Lung (tissue), 12 donors: Measurements from ENCODE around the gene LSR. TPM values are rescaled to one million over a fixed set of nuclear protein-coding genes. Genes with fewer than 3 reads are reported as not detected.
A peak's percentile ranks its signal among the peaks of the same experiment; 100 is the strongest.

Experiments
- ATAC-seq: fragments of 200-7000 bp; cut with Tn5 transposase; one replicate; pipeline ENCODE4 v1.9.1; 2020; ENCODE audit warnings: moderate number of reproducible peaks; ENCODE audit not compliant: insufficient read depth, low FRiP score
- DNase-seq, 3 donors: peaks; one replicate each; pipeline ENCODE4 v3.0.0-alpha.2; 2013 to 2017
- H3K27ac ChIP-seq, 2 donors: one replicate each; pipeline ENCODE4 v1.5.1; 2013; ENCODE audit warnings: mild to moderate bottlenecking in 2 of 2, moderate library complexity in 2 of 2, control low read depth in 1 of 2, inconsistent platforms in 1 of 2, low read depth in 1 of 2, low read length in 1 of 2
- H3K27me3 ChIP-seq, 3 donors: one replicate each; pipeline ENCODE4 v1.5.1; 2013; ENCODE audit warnings: low read length in 2 of 3; ENCODE audit not compliant: control insufficient read depth in 3 of 3, insufficient read depth in 3 of 3
- H3K36me3 ChIP-seq, 4 donors: one replicate each; pipeline ENCODE4 v1.5.1; 2013; ENCODE audit warnings: low read length in 4 of 4, mild to moderate bottlenecking in 1 of 4, moderate library complexity in 1 of 4; ENCODE audit not compliant: control insufficient read depth in 4 of 4, insufficient read depth in 4 of 4
- H3K4me1 ChIP-seq, 5 donors: one replicate each; pipeline ENCODE4 v1.5.1; 2013; ENCODE audit warnings: low read length in 5 of 5, mild to moderate bottlenecking in 2 of 5, moderate library complexity in 1 of 5; ENCODE audit not compliant: control insufficient read depth in 5 of 5, insufficient read depth in 5 of 5
- H3K4me3 ChIP-seq: one replicate; pipeline ENCODE4 v1.5.1; 2013; ENCODE audit warnings: mild to moderate bottlenecking, control low read depth, moderate library complexity
- H3K9ac ChIP-seq, 2 donors: one replicate each; pipeline ENCODE4 v1.5.1; 2013; ENCODE audit warnings: low read length in 2 of 2, control low read depth in 1 of 2; ENCODE audit not compliant: insufficient read depth in 1 of 2
- H3K9me3 ChIP-seq, 4 donors: one replicate each; pipeline ENCODE4 v1.5.1; 2013; ENCODE audit warnings: low read length in 3 of 4, mild to moderate bottlenecking in 1 of 4, moderate library complexity in 1 of 4; ENCODE audit not compliant: control insufficient read depth in 4 of 4, insufficient read depth in 3 of 4
- WGBS, 2 donors: extraction: QIAGEN DNeasy Blood & Tissue Kit; methylation state at CpG; one replicate each; pipeline ENCODE4 v1.1.7; 2013; 5-methylcytosine and 5-hydroxymethylcytosine counted together
- polyA plus RNA-seq, 2 donors: library from polyadenylated mRNA; stranded (reverse); fragments of 200-250 nt; gene quantifications; one replicate each; pipeline ENCODE4 v1.2.1, GENCODE V29; 2013
- total RNA-seq, 2 donors: library from RNA; depleted of rRNA in 1 of 2; stranded (reverse); fragments of >200 nt in 1 of 2; gene quantifications; one replicate each; pipeline ENCODE4 v1.2.1, GENCODE V29; 2014 to 2021
- TF ChIP-seq, protein P1 (sequence below): IDR thresholded peaks from 2 replicates; pipeline ENCODE4 v1.5.1; 2012; ENCODE audit warnings: mild to moderate bottlenecking; ENCODE audit errors: control extremely low read depth, extremely low read depth
- donor health status: control.
- donor health status: control.
- donor health status: Bipolar disorder and iron deficiency.
- donor health status: healthy.
- donor health status: DM: yes; HTN: yes; CAD: no.

Gene LSR
- total and polyA plus RNA-seq, 4 donors = 30.8 to 82.0 (median 68.7) TPM

DNA sequence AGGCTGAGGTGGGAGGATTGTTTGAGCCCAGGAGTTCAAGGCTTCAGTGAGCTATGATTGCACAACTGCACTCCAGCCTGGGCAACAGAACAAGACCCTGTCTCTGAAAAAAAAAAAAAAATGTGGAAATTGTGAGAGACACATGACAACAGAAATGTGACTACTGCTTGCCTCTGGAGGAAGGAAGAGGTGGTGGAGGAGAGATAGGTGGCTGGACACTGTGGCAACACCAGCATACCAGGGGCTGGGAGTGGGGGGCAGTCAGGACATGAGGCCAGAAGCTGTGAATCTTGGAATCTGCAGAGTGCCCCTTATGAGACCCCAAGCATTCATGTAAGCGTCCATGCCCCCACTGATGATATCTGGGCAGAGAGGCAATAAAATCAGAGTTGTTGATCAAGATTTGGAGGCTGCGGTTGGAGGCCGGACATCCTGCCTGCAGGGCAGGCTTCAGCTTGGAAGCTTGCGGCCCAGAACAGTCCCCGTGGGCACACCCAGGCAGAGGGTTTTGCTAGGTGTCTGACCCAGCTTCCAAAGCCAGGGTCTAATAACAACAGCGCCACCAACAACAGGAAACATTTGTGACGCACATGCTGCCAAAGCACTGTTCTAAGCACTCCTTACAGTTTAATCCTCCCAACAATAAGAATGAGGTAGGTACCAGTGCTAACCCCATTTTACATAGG is 37.1 kb upstream of the LSR start:
- peaks cover 0 to 2% (median 0%) of the 10 kb centered on the region in 4 donors for H3K9me3 ChIP-seq
- H3K9ac ChIP-seq = no peak overlapping the region
- no peaks in the 10 kb centered on the region for H3K36me3 ChIP-seq
- H3K27me3 ChIP-seq = no peaks in the 10 kb centered on the region
- TF ChIP-seq, protein P1, sequence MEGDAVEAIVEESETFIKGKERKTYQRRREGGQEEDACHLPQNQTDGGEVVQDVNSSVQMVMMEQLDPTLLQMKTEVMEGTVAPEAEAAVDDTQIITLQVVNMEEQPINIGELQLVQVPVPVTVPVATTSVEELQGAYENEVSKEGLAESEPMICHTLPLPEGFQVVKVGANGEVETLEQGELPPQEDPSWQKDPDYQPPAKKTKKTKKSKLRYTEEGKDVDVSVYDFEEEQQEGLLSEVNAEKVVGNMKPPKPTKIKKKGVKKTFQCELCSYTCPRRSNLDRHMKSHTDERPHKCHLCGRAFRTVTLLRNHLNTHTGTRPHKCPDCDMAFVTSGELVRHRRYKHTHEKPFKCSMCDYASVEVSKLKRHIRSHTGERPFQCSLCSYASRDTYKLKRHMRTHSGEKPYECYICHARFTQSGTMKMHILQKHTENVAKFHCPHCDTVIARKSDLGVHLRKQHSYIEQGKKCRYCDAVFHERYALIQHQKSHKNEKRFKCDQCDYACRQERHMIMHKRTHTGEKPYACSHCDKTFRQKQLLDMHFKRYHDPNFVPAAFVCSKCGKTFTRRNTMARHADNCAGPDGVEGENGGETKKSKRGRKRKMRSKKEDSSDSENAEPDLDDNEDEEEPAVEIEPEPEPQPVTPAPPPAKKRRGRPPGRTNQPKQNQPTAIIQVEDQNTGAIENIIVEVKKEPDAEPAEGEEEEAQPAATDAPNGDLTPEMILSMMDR = no peak
- peaks cover 0 to 12% (median 3%) of the 10 kb centered on the region in 5 donors for H3K4me1 ChIP-seq
- WGBS, 2 donors = 19 to 44% methylated on average over 7 of the region's 7 CpGs
- H3K4me3 ChIP-seq = no peak overlapping the region
- ATAC-seq (no peak), DNase-seq (no peak)
- H3K27ac ChIP-seq = peak overlapping the region in 1 of 2 donors; percentile 76

DNA sequence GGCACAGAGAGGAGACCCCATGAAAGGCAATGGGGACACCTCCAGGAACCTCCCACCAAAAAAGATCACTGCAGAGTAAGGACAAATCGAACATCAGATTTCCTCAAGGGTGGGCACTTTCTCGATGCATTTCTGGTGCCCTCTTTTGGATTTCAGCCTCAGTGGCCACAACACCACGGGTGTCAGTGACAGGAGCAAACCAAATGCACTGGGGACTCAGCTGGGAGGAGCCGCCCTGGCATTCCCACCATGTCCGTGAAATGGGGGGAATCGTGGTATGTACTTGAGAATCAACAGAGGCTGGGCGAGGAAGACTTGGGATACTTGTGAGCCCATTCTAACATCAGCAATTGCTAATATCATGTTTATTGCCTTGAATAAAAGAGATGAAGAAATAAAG is 36.6 kb upstream of the LSR start:
- 58 to 59% methylated on average over 7 of the region's 7 CpGs for WGBS, 2 donors
- Histone ChIP-seq H3K27ac (peak overlapping the region in 1 of 2 donors; percentile 76), H3K9me3 (peaks cover 0 to 4% (median 0%) of the 10 kb centered on the region in 4 donors), H3K36me3 (no peaks in the 10 kb centered on the region), H3K4me1 (peaks cover 0 to 12% (median 3%) of the 10 kb centered on the region in 5 donors), H3K9ac (no peak overlapping the region), H3K4me3 (no peak overlapping the region), H3K27me3 (no peaks in the 10 kb centered on the region)
- DNase-seq (no peak), ATAC-seq (no peak)
- TF ChIP-seq, protein P1 = no peak

DNA sequence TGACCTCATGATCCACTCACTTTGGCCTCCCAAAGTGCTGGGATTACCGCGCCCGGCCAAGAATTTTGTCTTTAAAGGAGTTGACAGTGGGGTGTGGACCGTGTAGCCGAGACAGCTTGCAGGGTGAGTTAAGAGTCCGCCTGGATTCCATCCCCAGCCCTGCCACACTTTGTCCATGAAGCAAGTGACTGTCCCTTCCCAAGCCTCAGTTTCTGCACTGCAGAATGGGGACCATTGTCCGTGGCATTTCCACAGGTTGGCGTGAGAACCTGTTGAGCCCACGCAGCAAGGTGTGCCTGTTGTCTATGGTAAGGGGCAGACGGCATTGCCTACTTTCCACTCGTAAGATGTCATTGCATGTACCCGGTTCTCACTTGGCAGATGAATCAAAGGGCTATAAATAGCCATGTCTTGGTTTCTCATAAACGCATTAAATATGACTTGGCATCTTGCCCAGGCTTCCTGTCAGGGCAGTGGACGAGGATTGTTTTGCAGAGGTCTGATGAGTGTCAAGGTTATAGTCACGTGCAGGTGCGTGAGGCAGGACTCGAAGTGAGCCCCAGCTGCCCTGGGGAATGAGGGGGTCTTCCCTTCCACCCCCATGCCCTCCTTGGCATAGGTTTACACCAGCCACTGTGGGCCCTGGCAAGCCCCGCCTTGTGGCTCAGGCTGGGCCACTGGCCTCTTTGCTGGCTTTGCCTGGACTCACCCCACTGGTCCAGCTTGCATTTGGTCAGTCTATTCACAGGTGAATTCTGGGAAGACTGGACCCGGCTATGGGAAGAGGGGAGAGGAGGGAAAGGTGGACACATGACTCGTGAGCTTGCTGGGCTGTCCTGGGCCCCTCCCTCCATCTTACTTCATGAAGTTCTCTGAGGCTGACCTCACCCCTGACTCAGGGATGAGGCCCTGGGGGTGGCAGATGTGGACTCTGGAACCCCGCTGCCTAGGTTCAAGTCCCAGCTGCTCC is 34.9 kb upstream of the LSR start:
- ATAC-seq (peak; percentile 55), DNase-seq (peak; percentile 65 to 93 (median 83))
- Histone ChIP-seq H3K4me1 (peaks cover 0 to 12% (median 3%) of the 10 kb centered on the region in 5 donors), H3K9ac (no peak overlapping the region), H3K9me3 (peaks cover 0 to 3% (median under 1%) of the 10 kb centered on the region in 4 donors), H3K27ac (peak overlapping the region; percentile 52 to 63), H3K27me3 (no peaks in the 10 kb centered on the region), H3K4me3 (no peak overlapping the region), H3K36me3 (no peaks in the 10 kb centered on the region)
- WGBS, 2 donors = 13 to 16% methylated on average over 21 of the region's 21 CpGs
- TF ChIP-seq, protein P1 = no peak
